ENCODE results near the gene ABCC1.
"Not testable (repeated sequence)": the region's sequence is repeated elsewhere in the genome, so short reads cannot be mapped to it uniquely, and the experiment has no call there.

The ABCC1 gene

DNA sequence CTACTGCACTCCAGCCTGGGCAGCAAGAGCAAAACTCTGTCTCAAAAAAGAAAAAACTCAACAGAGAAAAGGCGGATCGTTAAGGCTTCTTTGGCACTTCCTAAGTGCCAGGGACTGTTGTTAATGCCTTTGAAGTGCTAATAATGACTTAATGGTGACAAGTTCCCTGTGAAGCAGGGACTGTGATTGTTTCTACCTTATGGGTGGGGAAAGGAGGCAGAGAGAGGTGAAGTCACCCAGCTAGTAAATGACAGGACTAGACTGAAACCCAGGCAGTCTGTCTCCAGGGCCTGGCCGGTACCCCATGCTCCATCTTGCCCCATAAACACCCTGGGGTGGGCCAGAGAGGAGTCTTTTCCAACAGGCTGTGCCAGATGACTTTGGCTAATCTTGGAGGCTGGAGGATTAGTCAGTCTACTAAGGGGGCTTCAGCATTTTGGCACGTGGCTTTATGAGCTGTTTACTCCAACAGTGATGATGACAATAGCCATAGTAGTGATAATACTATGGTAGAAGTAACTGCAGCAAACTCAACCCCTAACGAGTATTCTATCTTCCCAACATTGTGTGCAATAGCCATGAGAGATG lies 26.9 kb downstream of the ABCC1 start:
- POLR2A ChIA-PET = no interaction called here
- CTCF ChIA-PET = no interaction called here
- H3K4me3 ChIP-seq (ENCODE audit: low read depth, low read length) = no peak overlapping the region
- no peak for TF ChIP-seq CTCF (IDR thresholded peaks at IDR 0.05; ENCODE audit: insufficient read depth, low read length, missing control alignments)
- DNase-seq (ENCODE audit: low read depth, low spot score) = no peak

DNA sequence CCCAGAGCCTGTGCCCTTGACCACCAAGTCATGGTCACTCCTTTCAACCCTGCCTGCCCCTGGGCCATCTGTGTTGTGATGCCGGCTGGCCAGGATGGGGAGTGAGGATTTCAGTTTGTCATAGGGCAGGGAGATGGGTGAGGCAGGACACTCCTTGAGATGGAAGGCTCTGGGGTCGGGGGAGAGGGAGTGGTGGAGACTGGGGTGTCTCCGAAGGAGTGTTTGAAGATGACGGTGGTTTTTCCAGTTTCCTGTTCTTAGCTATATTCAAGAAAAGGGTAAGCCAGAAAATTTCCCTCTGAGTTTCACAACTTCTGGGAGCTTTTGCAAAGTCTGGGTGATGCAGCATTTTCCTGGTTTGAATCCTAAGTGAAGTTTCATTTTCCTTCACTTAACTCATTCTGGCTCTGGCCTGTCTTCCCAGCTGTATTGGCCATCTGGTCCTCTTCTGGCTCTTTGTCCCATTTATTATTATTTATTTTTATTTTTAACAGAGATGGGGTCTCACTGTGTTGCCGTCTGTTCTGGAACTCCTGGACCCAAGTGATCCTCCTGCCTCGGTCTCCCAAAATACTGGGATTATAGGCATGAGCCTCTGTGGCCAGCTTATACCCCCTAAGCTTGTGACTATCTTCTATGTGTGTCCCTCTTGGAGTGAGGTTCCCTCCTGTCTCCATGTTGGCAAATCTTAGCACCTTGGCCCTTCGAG lies 27.7 kb downstream of the ABCC1 start:
- TF ChIP-seq CTCF (IDR thresholded peaks at IDR 0.05; ENCODE audit: insufficient read depth, low read length, missing control alignments) = no peak
- no peak for DNase-seq (ENCODE audit: low read depth, low spot score)
- CTCF ChIA-PET = no interaction called here
- H3K4me3 ChIP-seq (ENCODE audit: low read depth, low read length) = no peak overlapping the region
- POLR2A ChIA-PET = no interaction called here

DNA sequence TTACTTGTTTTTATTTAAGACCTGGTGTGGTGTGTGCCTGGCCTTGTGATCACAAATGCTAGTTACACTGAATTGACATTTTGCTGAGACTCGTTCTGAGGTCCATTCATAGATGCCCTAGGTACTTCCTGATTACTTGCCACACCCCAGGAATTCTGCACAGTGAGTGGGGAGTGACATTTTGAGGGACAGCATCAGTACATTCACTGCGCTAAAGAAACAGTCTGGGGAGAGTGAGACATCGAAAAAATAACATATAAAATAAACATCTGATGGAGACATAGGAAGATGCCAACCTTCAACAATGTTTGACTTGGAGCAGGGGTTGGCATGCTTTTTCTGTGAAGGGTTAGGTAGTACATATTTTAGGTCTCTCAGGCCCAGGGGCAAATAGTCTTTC lies 30.4 kb downstream of the ABCC1 start:
- CTCF ChIA-PET = no interaction called here
- no peak for TF ChIP-seq CTCF (IDR thresholded peaks at IDR 0.05; ENCODE audit: insufficient read depth, low read length, missing control alignments)
- no peak for DNase-seq (ENCODE audit: low read depth, low spot score)
- POLR2A ChIA-PET = no interaction called here
- no peak overlapping the region for H3K4me3 ChIP-seq (ENCODE audit: low read depth, low read length)

DNA sequence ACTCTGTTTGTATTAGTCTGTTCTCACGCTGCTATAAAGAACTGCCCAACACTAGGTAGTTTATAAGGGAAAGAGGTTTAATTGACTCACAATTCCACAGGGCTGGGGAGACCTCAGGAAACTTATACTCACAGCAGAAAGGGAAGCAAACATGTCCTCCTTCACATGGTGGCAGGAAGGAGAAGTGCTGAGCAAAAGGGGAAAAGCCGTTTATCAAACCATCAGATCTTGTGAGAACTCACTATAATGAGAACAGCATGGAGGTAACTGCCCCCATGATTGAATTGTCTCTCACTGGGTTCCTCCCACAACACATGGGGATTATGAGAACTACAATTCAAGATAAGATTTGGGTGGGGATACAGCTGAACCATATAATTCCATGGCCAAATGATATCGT lies 30.9 kb downstream of the ABCC1 start:
- POLR2A ChIA-PET = no interaction called here
- no peak for TF ChIP-seq CTCF (IDR thresholded peaks at IDR 0.05; ENCODE audit: insufficient read depth, low read length, missing control alignments)
- CTCF ChIA-PET = no interaction called here
- DNase-seq (ENCODE audit: low read depth, low spot score) = no peak
- no peak overlapping the region for H3K4me3 ChIP-seq (ENCODE audit: low read depth, low read length)

DNA sequence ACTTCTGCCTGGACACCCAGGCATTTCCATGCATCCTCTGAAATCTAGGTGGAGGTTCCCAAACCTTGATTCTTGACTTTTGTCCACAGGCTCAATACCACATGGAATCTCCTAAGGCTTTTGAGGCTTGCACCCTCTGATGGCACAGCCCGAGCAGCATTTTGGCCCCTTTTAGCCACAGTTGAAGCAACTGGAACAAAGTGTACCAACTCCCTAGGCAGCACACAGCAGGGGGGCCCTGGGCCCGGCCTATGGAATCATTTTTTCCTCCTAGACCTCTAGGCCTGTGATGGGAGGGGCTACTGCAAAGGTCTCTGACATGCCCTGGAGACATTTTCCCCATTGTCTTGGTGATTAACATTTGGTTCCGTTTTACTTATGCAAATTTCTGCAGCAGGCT lies 32.0 kb downstream of the ABCC1 start:
- no peak for TF ChIP-seq CTCF (IDR thresholded peaks at IDR 0.05; ENCODE audit: insufficient read depth, low read length, missing control alignments)
- DNase-seq (ENCODE audit: low read depth, low spot score) = no peak
- no peak overlapping the region for H3K4me3 ChIP-seq (ENCODE audit: low read depth, low read length)
- ChIA-PET POLR2A (no interaction called here), CTCF (no interaction called here)

DNA sequence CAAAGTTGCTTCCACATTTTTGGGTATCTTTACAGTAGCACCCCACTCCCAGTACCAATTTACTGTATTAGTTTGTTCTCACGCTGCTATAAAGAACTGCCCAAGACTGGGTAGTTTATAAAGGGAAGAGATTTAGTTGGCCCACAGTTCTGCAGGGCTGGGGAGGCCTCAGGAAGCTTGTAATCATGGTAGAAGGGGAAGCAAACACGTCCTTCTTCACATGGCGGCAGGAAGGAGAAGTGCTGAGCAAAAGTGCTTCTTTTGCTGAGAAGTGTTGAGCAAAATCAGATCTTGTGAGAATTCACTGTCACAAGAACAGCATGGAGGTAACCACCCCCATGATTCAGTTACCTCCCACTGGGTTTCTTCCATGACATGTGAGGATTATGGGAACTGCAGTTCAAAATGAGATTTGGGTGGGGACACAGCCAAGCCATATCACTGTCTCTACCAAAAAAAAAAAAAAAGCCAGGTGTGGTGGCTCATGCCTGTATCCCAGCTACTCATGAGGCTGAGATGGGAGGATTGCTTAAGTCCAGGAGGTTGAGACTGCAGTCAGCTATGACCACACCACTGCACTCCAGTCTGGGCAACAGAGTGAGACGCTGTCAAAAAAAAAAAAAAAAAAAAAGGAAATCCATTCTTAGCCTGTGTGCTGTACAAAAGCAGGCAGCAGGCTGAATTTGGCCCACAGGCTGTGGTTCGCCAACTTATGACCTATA lies 32.9 kb downstream of the ABCC1 start:
- DNase-seq (ENCODE audit: low read depth, low spot score); H3K4me3 ChIP-seq (ENCODE audit: low read depth, low read length); CTCF ChIA-PET; POLR2A ChIA-PET: not testable (repeated sequence)
